Measurements from ENCODE around the gene RFESD.

RFESD gene

DNA sequence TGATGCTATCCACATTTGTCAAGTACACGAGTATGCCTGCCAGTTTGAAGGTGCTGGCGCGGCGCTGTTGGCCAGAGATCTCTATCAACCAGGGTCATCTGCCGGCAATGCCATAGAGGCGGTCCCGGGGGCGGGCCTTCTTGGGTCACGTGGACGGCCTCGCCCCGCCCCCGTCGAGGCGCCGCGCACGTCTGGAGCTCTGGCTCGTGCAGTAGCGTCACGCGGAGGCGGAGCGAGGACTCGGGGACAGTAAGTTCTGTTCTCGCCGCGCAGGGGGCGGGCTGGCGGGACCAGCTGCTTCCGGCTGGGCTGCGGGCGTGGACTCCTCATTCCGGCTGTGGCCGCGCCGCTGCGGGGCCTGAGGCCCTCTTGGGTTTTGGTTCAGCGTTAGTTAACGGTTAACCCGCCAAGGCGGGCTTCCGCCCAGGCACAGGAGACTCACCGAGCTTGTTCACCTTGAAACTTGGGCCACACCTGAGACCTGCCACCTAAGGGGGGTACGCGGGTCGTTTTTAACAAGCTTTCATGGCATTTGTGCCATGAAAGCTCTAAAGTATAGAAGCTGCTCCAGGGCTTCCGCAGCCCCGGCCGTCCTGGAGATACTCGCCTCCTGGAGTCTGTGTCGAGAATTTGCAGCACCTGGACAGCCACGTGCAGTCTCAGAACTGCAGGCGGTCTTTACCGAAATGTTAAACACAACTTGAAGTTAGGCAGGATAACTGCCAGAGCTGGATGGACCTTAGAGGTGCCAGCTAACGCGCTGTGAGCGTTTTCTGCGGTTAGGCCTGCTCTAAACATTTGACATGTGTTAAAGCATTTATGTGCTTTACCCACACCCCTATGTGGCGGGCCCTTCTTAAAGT, at the start of gene RFESD:
TSS of gene RFESD (plus strand) at position 209 of the 863 bp plus-strand sequence. CDS start 5,495 bp downstream, outside the sequence.
- peak; percentile 81 for TF ChIP-seq POLR2A (IDR thresholded peaks at IDR 0.05; ENCODE audit: low read depth, low read length)

DNA sequence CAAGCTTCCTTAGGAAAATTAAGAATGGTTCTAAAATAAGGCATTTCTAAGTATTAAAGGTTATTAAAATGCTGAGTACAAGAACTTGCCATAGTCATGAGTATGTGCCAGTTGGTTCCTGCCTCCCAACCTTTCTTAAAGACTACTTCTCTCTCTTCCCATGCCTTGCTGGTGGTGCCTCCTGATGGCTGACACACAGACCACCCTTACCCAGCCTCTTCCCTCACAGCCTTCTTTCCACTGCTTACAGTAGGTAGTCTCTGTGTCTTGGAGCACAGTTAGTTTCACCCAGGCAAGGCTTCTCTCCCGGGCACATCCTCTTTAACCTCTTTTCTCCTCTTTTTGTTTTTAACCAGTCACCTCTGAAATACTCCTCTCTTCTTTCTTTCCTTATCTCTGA, 47.3 kb upstream of the RFESD start:
- no peak for DNase-seq (ENCODE audit: insufficient read length, low spot score)
- no peak for FAIRE-seq

More for the DNA sequence above, at the start of gene RFESD:
- DNase-seq (ENCODE audit: insufficient read length, low spot score) (peak; percentile 81), FAIRE-seq (peak; percentile 85)

DNA sequence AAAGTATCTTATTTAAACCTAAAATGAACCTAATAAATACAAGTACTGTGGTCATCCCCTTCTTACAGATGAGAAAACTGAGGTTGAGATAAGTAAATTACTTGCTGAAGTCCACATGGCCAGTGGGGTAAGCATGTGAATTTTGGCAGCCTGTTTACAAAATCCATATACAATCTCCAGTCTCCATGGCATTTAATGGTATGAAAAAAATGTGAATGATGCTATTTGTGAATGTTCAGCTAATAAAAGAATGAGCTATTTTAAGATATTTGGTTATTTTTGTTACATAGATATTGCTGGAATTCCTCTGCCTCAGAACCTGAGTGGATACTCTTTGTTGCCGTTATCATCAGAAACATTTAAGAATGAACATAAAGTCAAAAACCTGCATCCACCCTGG, 46.0 kb upstream of the RFESD start:
- no peak for FAIRE-seq
- TF ChIP-seq POLR2A (IDR thresholded peaks at IDR 0.05; ENCODE audit: low read depth, low read length): no peak

More for the DNA sequence above, 47.3 kb upstream of the RFESD start:
- no peak for TF ChIP-seq POLR2A (IDR thresholded peaks at IDR 0.05; ENCODE audit: low read depth, low read length)

DNA sequence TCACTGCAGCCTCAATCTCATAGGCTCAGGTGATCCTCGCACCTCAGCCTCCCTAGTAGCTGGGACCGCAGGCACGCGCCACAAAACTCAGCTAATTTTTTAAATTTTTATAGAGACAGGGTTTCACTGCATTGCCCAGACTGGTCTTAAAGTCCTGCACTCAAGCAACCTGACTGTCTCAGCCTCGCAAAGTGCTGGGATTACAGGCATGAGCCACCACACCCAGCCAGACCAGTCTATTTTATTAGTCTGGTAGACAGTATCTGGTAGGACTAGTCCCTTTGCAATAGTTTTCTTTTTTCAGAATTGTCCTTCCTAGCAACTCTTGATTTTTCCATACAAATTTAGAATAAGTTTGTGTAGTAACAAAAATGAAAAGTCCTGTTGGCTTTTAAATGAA, 40.8 kb upstream of the RFESD start:
- DNase-seq (ENCODE audit: insufficient read length, low spot score): no peak
- TF ChIP-seq POLR2A (IDR thresholded peaks at IDR 0.05; ENCODE audit: low read depth, low read length): no peak
- no peak for FAIRE-seq

More for the DNA sequence above, 46.0 kb upstream of the RFESD start:
- no peak for DNase-seq (ENCODE audit: insufficient read length, low spot score)

DNA sequence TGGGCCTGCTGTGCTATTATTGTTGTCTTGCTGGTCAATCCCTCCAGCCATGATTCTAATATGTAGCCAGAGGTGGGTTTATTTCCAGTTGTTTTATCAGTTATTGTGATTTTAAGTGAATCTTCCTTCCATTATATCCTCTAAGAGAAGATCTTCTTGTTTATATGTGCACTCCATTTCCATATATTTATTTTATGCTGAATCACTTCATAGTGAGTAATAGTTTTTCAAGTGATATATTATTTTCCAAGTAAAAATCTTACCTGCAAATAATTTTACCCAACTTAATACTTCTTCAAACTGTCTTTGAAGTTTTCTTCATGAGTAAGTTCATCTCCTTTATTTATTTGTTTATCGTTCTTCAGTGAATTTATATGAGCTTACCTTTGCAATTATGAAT, 40.2 kb upstream of the RFESD start:
- DNase-seq (ENCODE audit: insufficient read length, low spot score) (no peak), FAIRE-seq (no peak)
- TF ChIP-seq POLR2A (IDR thresholded peaks at IDR 0.05; ENCODE audit: low read depth, low read length): no peak

DNA sequence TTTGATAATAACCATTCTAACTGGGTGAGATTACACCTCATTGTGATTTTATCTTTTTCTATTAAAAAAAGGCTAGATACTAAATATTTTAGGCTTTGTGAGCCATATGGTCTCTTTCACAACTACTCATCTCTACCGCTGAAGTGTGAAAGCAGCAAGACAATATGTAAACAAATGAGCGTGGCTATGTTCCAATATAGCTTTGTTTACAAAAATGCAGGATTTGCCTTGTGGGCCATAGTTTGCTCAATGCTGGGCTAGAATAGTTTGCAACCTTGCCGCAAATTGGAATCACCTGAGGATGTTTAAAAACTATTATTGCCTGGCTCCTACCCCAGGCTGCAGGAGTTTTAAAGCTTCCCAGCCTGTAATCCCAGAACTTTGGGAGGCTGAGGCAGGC, 36.9 kb upstream of the RFESD start:
- FAIRE-seq (no peak), DNase-seq (ENCODE audit: insufficient read length, low spot score) (no peak)
- TF ChIP-seq POLR2A (IDR thresholded peaks at IDR 0.05; ENCODE audit: low read depth, low read length): no peak

DNA sequence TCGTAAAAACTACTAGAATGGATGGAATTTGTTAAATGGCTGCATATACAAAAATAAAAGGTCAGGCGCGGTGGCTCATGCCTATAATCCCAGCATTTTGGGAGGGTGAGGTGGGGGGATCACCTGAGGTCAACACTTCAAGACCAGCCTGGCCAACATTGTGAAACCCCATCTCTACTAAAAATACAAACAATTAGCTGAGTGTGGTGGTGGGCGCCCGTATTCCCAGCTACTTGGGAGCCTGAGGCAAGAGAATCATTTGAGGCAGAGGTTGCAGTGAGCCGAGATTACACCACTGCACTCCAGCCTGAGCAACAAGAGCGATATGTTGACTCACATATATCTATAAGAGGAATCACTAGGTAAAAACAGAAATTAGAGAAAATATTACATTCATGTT, 36.0 kb upstream of the RFESD start:
- TF ChIP-seq POLR2A (IDR thresholded peaks at IDR 0.05; ENCODE audit: low read depth, low read length): no peak
- no peak for DNase-seq (ENCODE audit: insufficient read length, low spot score)
- FAIRE-seq: no peak

DNA sequence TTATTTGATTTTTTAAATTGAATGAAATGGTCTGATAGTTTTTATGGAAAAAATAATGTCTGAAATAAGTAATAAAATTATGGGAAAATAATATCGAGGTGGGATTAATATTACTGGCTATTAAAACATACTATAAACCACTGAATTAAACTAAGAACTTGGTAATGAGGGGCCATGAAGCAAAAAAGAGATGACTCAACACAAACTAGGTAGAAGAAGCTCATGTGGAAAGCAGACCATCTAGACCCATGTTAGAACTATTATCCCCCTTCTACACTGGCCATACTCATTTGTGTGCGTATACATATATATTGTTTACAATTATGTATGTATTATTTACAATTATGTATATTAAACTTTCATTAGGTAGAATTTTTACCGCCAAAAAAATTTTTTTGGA, 35.2 kb upstream of the RFESD start:
- DNase-seq (ENCODE audit: insufficient read length, low spot score) (no peak), FAIRE-seq (no peak)
- TF ChIP-seq POLR2A (IDR thresholded peaks at IDR 0.05; ENCODE audit: low read depth, low read length): no peak

DNA sequence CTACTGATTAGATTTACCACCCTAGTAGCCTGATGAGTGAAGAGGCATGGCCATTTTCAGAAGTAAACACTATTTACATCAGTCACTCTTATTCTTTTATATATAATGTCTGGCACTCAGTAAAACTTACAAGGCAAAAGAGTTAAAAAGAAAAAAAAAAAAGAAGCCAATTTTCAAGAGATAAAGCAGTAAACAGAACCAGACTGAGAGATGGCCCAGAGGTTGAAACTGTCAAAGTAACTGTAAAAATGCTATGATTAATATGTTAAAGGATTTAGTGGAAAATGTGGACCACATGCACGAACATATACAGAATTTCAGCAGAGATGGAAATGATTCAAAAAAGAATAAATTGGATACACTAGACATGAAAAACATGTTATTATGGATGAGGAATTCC, 33.1 kb upstream of the RFESD start:
- TF ChIP-seq POLR2A (IDR thresholded peaks at IDR 0.05; ENCODE audit: low read depth, low read length): no peak
- FAIRE-seq (no peak), DNase-seq (ENCODE audit: insufficient read length, low spot score) (no peak)

DNA sequence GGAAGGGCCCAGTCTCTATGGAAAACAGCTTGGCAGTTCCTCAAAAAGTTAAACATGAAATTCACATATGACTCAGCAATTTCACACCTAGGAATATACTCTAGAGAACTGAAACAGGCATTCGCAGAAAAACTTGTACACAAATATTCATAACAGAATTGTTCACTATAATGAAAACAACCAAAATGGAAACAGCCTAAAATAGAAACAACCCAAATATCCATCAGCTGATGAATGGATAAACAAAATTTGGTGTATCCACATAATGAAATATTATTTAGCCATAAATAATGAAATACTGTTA, 31.5 kb upstream of the RFESD start:
- no peak for DNase-seq (ENCODE audit: insufficient read length, low spot score)
- no peak for FAIRE-seq
- TF ChIP-seq POLR2A (IDR thresholded peaks at IDR 0.05; ENCODE audit: low read depth, low read length): no peak

DNA sequence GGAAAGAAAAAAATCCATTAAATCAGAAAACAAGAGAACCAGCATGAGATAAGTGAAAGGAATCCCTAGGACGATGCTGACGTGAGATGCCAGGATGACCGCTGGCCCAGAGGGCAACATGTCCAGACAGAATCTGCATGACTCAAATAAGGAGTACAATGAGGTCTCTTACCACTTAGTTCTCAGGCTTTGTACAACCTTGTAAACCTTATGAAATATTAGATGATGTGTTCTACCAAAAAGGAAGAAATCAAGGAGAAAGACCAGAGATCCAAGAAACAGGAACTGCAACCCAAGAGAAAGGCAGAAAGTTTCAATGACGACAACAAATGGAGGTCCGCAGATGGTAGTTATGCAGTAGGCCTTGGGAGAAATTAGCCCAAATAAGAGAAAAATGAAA, 29.5 kb upstream of the RFESD start:
- FAIRE-seq (no peak), DNase-seq (ENCODE audit: insufficient read length, low spot score) (no peak)
- no peak for TF ChIP-seq POLR2A (IDR thresholded peaks at IDR 0.05; ENCODE audit: low read depth, low read length)

DNA sequence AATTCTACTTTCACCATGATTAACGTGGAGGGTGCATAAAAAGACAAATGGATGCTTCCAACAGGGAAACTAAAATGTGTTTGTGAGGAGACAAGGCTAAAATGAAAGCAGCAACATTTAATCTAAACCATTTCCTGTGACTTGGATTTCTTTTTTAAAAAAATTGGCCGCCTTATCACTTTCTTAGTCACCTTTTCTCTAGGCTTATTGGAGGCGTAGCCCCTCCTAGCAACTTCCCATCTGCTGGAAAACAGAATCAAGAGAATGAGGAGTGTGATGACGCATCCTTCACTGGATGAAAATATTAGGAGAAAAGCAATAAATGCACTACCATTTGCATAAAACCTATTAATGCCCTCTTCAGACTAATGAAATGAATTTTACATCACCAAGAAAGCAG, 27.5 kb upstream of the RFESD start:
- TF ChIP-seq POLR2A (IDR thresholded peaks at IDR 0.05; ENCODE audit: low read depth, low read length): no peak
- FAIRE-seq: no peak
- no peak for DNase-seq (ENCODE audit: insufficient read length, low spot score)

DNA sequence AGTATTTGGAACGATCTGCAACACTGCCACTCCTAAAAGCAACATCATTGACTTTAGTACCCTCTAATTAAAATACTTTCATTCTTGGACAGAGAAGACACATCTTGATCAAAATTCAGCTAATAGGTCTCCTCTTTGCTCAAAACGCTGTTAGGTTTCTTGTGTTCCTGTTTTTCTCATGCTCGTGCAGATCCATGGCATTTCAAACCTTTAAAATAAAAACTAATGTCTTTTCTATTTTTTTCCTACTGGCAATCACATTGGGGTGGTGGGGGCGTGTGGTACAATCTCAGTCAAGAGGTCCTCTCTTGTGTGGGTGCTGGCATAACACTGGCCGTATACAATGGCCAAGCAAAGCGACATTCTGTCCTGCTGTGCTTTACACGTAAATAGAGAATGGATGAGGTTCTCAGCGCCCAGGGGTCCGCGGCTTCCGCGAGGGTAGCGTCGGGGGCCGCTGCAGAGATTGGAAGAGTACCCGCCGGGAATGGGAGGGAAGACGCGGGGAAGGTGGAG, 27.0 kb upstream of the RFESD start:
- no peak for TF ChIP-seq POLR2A (IDR thresholded peaks at IDR 0.05; ENCODE audit: low read depth, low read length)
- FAIRE-seq: no peak
- no peak for DNase-seq (ENCODE audit: insufficient read length, low spot score)

DNA sequence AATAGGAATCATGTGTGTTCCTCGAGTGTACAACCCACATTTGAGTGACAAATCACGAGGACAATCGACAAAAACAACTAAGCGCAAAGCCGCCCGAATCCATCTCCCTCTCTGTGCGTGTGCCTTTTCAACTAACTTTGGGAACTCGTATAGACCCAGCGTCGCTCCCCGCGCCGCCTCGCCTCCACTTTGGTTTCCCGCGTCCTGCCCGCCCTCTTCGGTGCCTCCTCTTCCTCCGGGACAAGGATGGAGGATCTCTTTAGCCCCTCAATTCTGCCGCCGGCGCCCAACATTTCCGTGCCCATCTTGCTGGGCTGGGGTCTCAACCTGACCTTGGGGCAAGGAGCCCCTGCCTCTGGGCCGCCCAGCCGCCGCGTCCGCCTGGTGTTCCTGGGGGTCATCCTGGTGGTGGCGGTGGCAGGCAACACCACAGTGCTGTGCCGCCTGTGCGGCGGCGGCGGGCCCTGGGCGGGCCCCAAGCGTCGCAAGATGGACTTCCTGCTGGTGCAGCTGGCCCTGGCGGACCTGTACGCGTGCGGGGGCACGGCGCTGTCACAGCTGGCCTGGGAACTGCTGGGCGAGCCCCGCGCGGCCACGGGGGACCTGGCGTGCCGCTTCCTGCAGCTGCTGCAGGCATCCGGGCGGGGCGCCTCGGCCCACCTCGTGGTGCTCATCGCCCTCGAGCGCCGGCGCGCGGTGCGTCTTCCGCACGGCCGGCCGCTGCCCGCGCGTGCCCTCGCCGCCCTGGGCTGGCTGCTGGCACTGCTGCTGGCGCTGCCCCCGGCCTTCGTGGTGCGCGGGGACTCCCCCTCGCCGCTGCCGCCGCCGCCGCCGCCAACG, 26.3 kb upstream of the RFESD start, which contains the start of gene GPR150:
TSS of gene GPR150 (plus strand) at position 58 of the 840 bp plus-strand sequence. CDS start at position 247, 189 bp downstream.
- no peak for DNase-seq (ENCODE audit: insufficient read length, low spot score)
- FAIRE-seq: no peak

More for the DNA sequence above, 26.3 kb upstream of the RFESD start, which contains the start of gene GPR150:
- TF ChIP-seq POLR2A (IDR thresholded peaks at IDR 0.05; ENCODE audit: low read depth, low read length): no peak

Data from H54 (cell line).